Effector CD4-positive, alpha-beta T cell (primary cell): ENCODE results near the gene GRIK2.

Experiments used
- DNase-seq: peaks from one replicate; pipeline ENCODE4 v3.0.0-alpha.2; 2020

The GRIK2 gene

GRCh38 chr6:101918471-101918870, 525.0 kb downstream of the GRIK2 start:
- DNase-seq = no peak

DNA sequence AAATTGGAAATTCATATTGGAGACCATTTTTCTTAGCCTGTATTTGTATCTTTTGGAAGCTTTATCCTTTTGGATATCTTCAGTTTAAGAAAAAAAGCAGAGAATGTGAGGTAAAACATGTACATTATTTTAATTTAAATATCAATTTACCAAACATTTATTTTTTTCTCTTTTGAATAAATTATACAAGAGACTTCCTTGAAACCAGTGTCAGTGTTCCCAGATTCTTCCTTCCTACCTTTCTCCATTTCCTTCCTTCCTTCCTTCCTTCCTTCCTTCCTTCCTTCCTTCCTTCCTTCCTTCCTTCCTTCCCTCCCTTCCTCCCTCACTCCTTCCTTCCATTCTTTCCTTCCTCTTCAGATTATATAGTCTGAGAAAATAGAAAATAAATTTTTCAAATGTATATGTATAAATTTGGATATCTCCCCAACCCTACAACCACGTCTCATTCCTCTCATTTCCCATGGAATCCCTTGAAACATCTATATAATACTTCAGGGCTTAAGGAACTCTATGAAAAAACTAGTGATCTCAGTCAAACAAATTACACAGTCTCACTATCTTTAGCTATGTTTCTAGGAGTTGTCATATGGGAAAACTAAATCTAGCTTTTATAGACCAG, 528.4 kb downstream of the GRIK2 start:
- no peak for DNase-seq

GRCh38 chr6:101926149-101926925, 532.8 kb downstream of the GRIK2 start:
- no peak for DNase-seq

GRCh38 chr6:101931766-101932165, 538.3 kb downstream of the GRIK2 start:
- DNase-seq = no peak

GRCh38 chr6:101932704-101933103, 539.2 kb downstream of the GRIK2 start:
- DNase-seq = no peak

DNA sequence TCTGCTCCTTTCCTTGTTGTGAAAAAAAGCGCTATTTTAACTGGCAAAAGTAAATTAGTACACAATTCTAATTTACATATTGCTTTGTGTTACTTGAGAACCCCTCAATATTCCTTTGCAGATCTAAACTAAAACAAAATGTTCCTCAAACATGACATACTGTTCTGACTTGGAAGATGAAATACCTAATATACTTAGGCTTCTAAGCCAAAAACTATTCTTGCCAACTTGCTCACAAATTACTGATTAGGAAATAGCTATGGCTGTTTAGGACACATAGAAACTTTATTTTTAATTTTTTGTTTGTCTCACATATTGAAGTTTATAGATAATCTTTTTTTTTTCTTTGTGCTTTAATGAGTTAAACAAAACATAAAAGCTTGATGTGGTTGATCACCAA, 542.2 kb downstream of the GRIK2 start:
- DNase-seq = no peak

GRCh38 chr6:101936516-101936915, 543.0 kb downstream of the GRIK2 start:
- no peak for DNase-seq

DNA sequence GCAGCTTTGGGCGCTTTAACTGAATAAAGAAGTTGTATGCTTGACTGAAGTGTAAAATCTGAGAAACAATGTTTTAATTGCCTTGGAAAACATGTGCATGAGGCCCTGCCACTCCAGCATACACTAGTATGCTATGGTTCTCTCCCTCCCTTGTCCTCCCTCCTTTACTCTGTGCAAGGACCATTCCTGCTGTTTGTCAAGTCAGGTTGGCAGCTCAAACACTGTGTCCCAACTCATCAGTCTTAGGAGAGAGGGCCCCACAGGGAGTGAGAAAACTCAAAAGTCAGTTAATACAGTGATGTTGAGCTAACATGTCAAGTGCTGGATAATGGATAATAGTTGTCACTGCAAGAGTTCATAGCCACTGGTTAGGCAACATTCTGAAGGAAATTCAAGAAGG, 543.6 kb downstream of the GRIK2 start:
- no peak for DNase-seq

GRCh38 chr6:101940391-101940790, 546.9 kb downstream of the GRIK2 start:
- DNase-seq = no peak

DNA sequence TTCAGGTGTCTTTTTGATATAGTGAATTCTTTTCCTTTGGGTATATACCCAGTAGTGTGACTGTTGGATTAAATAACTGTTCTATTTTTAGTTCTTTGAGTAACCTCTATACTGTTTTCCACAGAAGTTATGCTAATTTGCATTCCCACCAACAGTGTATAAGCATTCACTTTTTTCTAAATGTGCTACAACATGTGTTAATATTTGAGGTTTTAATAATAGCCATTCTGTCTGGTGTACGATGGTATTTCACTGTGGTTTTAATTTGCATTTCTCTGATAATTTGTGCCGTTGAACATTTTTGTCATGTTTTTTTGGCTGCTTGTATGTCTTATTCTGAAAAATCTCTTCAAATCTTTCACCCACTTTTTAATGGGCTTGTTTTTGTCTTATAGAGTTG, 563.5 kb downstream of the GRIK2 start:
- DNase-seq = no peak

- DNase-seq = no peak
Observed at GRCh38 chr6:101961357-101961756, 567.8 kb downstream of the GRIK2 start.

GRCh38 chr6:101980924-101981323, 587.4 kb downstream of the GRIK2 start:
- no peak for DNase-seq

- DNase-seq = no peak
Observed at GRCh38 chr6:101986476-101986875, 593.0 kb downstream of the GRIK2 start.

DNA sequence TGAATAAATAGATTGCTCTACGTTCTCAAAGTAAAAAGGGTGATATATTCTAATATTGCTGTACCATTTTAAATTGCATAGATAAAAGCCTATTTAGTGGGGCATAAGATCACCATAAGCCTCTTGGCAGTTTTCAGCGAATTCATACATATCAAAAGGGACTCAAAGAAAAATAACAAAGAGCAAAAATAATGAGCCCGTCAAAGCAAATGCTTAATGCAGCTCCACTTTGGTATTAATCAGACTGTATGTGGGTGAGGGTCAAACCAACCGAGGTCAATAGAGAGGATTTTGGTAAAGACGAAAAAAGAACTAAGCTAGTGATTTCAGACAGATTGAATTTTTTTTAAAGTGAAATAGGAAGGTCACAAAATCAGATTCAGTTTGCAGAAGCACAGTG, 598.8 kb downstream of the GRIK2 start:
- DNase-seq = no peak

DNA sequence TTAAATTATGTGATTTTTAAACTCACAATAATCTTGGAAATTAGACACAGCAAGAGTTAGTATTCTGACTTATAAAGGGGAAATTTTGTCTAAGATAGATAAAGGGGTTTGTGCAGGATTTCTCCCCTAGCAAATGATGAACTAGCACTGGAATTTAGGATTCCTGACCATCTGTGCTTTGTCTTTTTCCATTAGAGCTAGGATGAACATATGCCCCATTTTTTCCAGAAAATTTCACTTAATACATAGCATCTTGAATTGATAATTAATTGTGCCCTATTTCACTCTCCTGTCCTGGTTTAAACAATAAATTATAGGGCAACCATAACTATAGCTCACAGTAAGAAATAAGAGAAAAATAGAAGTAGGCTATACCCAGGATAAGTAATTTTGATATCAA, 601.0 kb downstream of the GRIK2 start:
- DNase-seq = no peak

DNA sequence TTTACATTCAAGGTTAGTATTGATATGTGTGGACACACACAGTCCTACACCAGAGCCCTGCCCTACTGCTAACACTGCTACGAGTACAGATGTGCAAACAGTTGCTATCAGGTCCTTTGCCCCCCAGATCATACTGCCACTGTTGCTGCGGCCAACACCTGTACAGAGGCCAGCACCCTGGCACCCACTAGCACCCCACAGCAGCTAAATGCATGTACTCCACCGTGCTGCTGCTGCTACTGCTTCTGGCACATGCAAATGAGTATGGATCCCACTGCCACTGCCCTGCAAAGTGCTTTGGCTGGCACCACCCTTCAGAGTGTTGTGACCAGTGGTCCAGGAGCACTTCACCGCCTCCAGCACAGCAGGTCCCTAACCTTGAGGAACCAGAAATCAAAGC, 621.9 kb downstream of the GRIK2 start:
- DNase-seq = no peak

DNA sequence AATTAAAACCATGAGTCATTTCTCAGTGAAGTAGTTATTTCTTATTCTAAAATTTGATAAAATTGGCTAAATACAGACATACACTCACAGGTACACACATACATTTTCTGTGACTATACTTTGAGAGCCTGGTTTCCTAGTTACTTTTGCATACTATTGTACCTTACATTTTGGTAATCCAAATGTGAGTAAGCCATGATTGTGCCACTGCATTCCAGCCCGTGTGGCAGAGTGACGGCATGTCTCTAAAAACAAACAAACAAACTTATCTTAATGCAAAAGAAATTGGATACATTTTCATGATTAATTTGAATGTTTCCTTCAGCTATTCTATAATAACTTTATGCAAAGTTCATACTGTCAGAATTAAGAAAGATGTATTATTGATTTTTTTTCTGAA, 628.8 kb downstream of the GRIK2 start:
- DNase-seq = no peak

- DNase-seq = no peak
Observed at GRCh38 chr6:102022803-102023202, 629.3 kb downstream of the GRIK2 start.

DNA sequence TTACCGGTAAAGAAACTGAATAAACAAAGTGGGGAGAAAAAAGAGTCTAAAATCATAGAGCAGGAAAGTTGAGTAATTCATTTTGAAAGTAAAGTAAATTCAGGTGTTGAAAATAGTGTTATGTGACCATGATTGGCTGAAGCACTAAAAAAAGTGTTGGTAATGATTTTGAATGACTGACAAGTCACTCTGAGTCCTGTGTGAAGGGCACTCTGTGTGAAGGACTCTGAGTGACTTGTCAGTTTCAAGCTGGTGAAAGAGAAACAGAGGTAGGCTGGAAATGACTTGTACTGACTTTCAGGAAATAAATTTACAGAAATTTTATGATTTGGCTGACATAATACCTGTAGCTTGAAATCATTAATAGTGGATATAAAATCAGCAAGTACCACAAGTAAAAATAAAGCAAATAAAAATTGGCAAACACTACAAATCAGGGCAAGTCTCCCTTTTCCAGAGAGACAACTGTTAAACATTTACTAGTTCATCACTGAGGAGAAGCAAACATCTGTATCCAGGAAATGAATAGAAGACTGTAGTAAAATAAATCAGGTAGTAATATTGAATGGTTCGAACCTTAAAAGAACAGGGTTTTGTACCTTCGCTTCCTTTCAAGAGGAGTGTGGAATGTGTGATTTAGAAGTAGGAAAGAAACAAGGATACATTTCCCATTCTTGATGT, 630.6 kb downstream of the GRIK2 start:
- DNase-seq = no peak

DNA sequence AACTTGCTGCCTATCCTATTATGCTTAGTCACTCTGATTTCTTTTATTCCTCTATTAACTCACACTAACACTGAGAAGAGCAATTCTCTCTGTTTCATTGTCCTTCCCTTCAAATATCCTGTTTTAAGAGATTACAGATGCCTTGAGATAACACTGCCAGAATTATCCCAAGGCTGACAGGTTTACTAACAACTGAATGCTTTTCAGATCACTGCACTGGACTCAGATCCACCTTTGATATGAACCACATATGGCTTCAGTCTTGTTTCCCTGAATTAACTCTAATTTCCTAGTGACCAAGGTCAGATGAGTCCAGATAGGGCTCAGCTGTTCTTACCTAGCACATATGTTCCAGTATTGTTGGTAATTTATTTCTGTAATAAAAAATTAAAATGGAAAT, 633.1 kb downstream of the GRIK2 start:
- no peak for DNase-seq

GRCh38 chr6:102028176-102028575, 634.7 kb downstream of the GRIK2 start:
- DNase-seq = no peak

DNA sequence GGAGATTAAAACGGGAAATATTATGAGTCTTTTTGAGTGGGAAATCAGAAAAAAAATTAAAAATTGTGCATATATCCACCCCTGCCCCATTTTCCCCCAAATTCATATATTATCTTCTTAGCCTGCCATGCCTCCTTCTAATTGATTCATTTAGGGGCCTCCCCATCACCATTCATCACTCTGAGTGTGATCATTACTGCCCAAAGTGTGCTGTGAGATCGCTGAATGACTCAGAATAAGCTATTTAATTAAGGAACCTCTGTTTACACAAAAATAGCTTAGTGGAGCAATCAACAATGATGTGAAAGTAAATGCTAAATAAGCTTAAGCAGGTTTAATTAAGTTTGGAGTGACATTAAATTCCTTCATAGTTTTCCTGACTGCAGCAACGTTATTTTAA, 645.5 kb downstream of the GRIK2 start:
- no peak for DNase-seq

DNA sequence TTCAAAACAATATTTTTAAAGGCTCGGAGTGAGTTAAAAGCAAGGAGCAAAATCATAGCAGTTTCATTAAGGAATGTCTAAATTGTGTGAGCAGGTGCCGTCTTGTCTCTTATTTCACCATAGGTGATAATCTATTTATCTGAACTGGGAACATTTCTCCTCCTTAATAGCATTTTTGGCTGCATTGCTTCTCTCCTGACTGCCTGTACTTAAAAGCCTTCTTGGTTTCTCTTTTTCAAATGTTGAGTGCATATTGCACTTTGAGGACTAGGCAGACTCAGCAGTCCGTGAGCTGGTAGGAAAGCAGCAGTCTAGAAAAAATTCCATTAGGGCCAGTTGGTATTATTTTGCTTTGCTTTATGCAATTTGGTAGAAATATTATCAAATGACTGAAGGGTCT, 645.9 kb downstream of the GRIK2 start:
- DNase-seq = no peak

- DNase-seq = no peak
Observed at GRCh38 chr6:102051001-102051400, 657.5 kb downstream of the GRIK2 start.
